GM19193 (cell line): ENCODE data around the gene KAT2A.

ENCODE experiments used
- POLR2A ChIP-seq: IDR thresholded peaks from 4 replicates; pipeline ENCODE4 v1.6.1; 2011; ENCODE audit not compliant: insufficient read depth, insufficient read length; ENCODE audit errors: extremely low read depth

The KAT2A gene

DNA sequence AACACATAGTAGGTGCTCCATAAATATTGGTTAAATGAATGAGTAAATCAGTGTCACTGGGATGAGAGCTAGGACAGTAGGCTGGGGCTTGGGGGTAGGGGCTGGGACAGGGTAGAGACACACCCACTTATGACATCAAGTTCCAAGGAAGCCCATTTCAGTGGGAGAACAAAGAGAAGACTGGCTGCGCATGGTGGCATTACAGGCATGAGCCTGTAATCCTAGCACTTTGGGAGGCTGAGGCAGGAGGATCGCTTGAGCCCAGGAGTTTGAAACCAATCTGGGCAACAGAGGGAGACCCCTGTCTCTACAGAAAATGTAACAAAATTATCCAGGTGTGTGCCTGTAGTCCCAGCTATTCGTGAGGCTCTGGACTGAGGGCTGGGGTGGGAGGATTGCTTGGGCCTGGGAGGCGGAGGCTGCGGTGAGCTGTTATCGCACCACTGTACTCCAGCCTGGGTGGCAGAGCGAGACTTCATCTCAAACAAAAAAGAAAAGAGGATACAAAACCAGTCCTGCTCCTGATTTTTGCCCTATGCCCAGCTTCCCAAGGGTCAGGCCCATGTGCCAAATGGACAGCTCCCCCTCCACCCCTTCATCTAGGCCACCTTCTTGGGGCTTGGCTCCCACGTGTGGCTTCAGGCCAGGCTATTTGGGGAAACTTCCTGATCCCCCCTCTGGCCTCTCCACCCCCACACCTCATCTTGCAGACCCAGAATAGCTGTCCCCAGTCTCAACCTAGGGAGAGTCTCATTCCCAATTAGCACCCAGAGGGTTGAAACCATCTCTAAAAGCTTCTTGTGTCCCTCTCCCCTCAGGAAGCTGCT, 30.0 kb downstream of the KAT2A start:
- no peak for TF ChIP-seq POLR2A

GRCh38 chr17:42088736-42089135, 32.4 kb downstream of the KAT2A start:
- no peak for TF ChIP-seq POLR2A

DNA sequence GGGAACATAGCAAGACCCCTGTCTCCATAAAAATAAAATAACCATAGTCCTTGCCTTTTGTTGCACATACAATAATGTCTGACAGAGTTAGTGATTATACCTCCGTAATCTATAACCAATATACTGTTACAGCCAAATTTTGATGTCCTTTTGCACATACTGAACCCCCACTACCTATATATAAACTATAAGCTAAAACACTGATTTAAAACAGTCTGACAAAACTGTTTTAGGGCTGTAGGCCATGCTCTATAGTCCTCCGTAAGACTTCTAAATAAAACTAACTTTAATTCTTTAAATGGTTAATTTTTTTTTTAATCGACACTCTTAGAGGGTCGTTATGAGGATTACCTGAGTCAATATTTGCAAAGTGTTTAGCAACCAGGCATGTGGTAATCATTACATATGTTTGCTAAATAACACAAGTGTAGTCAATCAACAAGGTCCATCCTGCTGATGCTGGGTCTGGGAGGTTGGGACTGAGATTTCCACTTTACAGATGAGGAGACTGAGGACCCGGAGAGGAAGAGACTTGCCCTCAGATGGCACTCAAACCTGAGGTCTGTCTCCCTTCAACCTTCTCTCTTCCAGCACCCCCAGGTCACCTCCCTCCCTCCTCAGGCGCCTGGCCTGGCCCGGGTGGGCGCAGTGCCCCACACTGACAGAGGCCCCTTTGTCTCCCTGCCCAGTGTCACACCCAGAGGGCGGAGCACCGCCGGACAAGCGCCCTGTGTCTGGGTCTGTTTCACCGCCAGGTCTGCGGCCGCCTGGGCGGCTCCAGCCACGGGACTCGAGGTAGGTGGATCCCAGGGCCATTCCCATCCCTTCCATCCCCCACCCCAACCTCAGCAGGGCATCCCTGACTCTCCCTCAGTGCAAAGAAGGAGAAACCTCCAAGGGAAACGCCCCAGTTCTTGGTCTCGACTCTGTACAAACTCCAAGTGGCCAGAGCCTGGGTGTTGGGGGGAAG, 33.1 kb downstream of the KAT2A start:
- no peak for TF ChIP-seq POLR2A

- no peak for TF ChIP-seq POLR2A
Observed at GRCh38 chr17:42087042-42087701, 34.0 kb downstream of the KAT2A start.

DNA sequence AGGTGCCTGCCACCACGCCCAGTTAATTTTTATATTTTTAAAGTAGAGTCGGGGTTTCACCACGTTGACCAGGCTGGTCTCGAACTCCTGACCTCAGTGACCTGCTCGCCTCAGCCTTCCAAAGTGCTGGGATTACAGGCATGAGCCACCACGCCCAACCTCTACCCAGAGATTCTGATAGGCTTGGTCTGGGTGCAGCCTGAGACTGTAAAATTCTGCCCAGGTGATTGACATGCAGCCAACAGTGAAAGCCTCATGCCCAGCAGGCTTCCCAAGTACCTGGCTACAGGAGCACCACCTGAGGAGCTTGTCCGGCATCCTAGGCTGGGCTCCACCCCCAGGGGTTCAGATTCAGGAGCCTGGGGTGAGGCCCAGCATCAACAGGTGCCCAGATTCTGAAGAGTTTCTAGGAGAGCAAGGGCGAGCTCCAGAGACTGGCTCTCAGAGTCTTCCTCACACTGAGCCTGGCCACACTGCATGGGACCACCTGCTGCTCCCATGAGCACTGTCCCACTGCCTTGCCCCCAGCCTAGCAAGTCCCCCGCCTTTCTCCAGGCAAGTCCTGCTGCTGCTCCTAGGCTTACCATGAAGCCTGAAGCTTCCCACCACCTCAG, 39.5 kb downstream of the KAT2A start:
- no peak for TF ChIP-seq POLR2A

GRCh38 chr17:42079541-42079940, 41.6 kb downstream of the KAT2A start:
- no peak for TF ChIP-seq POLR2A

GRCh38 chr17:42078396-42079043, 42.6 kb downstream of the KAT2A start:
- TF ChIP-seq POLR2A = no peak

DNA sequence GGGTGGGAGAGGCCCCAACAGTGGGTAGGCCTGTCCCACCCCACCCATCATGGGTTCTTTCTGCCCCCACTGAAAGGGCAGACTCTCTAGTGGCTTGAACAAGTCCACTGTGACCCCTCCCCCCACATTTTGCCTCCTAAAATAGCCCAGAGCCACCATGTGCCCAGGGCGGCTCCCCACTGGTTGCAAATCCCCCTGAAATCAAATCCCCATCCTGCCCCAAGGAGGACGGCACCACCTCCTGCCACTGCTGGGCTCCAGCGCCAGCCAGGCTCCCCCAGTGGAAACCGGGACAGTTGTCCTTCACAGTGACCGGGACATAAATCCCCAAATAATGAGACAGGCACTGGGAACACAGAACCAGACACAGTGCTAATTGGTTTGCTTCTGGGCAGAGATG, 43.4 kb downstream of the KAT2A start:
- no peak for TF ChIP-seq POLR2A

DNA sequence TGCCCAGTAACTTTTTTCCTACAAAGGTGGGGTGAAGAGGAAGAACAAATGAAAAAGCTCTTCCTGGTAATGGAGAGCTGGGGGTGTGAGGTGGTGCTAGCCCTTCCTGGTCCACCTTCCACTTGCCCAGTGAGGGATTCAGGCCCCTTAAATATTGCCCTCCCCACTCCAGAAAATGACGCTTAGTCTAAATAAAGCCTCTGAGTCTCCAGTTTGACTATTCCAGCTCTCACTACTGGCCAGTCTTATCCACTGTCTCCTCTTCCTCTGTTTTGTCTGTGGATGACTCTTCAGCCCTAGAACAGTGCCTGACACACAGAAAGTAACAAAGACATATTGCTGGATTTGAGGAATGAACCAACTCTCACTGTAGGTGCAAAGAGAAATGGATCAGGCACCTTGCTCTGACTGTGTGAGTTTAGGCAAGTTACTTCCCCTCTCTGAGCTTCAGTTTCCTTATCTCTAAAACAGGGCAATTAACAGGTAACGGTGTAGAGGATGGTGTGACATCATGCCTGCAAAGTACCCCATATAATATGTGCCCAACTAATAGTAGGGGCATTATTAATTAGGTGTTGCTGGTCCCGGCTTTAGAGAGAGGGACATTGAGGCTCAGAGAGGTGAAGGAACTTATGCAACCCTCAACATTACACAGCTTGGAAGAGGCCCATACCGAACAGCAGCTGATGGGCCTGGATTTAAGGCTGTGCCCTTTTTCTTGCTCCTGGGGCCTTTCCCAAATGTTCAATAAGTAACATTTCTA, 44.2 kb downstream of the KAT2A start:
- no peak for TF ChIP-seq POLR2A

DNA sequence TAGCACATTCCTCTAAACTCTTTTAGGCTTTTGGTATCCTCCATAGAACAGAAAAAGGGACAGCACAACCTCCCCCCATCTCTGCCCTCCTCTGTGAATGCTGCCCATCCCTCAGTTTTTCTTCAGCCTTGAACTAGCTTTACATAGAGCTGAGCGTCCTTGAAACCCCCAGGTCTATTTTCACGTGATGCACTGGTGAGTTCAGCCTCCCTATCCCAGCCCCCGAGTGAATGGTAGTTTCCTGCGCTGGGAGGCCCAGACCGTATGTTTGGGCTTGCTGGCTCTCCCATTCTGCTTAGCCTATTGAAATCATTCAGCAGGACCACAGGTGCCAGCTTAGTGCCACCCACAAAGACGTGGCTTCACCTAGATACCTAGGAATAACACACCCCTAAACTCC, 45.4 kb downstream of the KAT2A start:
- no peak for TF ChIP-seq POLR2A

DNA sequence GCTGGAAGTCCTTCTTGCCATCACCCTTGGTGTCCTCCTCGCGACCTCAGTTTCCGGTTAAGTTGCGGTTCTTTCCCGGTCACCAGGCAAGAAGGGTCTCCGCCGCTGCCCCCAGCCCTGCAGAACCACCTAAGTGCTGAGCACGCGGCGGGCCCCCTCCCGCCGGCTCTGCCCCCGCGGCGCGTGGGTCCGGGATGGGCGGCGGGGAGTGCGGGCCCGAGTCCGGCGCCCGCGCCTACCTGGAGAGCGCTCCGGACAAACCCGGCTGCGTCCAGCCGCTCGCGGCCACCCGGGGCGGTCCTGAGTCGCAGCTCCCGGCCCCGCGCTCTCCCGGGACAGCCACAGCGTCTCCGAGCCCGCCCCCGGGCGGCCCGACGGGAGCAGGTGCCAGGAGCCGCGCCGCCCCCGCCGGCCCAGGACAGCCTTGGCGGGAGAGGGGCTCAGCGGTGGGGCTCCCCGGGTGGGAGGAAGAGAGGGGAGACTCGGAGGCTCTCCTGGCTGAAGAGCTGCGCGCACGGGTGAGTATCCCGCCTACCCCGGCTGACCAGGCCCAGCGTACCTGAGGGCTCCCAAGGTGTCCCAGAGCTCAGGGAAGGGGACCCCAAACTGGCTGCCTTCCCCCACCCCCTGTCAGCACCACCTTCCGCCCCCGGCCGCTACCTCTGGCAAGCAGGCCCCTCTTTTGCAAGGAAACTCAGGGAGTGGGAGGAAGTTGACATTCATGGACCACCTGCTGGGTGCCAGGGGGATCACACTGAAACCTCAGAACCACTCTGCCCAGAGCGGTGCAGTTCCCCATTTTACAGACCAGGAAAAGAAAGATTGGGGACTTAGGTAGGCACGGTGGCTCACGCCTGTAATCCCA, 48.6 kb downstream of the KAT2A start:
- TF ChIP-seq POLR2A = no peak

- no peak for TF ChIP-seq POLR2A
Observed at GRCh38 chr17:42071810-42072209, 49.4 kb downstream of the KAT2A start.

DNA sequence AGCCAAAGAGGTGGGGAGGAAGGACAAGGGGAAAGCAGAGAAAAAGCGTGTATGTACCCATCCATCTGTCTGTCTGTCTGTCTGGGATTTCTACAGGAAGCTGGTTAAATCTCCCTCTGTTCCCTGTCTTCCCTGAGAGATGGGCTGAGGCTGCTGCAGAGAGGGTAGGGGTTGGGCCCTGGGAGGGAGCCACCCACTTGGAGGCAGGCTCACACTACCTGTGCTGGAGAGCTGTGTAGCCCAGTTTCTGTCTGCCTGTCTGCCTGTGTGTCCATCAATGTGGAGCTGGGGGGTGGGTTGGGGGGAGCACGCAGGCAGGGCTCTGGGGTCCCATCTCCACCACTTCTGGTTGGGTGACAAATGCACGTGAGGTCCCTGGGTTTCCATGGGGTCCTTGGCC, 52.2 kb downstream of the KAT2A start:
- TF ChIP-seq POLR2A = no peak

- TF ChIP-seq POLR2A = no peak
Observed at GRCh38 chr17:42067371-42068091, 53.6 kb downstream of the KAT2A start.
